Neural progenitor cell (in vitro differentiated cells): Measurements from ENCODE around the gene VPS13D.

Experiments used
- EZH2 ChIP-seq: fragments of 200-600 bp; sonication (generic); IDR thresholded peaks from 2 replicates; pipeline ENCODE4 v1.6.1; 2017; ENCODE audit warnings: antibody characterized with exemption, mild to moderate bottlenecking, moderate library complexity
- TF ChIP-seq, protein P1 (sequence below): fragments of 200-600 bp; sonication (generic); IDR thresholded peaks from 2 replicates; pipeline ENCODE4 v1.5.1; 2017; ENCODE audit warnings: antibody characterized with exemption, mild to moderate bottlenecking

DNA sequence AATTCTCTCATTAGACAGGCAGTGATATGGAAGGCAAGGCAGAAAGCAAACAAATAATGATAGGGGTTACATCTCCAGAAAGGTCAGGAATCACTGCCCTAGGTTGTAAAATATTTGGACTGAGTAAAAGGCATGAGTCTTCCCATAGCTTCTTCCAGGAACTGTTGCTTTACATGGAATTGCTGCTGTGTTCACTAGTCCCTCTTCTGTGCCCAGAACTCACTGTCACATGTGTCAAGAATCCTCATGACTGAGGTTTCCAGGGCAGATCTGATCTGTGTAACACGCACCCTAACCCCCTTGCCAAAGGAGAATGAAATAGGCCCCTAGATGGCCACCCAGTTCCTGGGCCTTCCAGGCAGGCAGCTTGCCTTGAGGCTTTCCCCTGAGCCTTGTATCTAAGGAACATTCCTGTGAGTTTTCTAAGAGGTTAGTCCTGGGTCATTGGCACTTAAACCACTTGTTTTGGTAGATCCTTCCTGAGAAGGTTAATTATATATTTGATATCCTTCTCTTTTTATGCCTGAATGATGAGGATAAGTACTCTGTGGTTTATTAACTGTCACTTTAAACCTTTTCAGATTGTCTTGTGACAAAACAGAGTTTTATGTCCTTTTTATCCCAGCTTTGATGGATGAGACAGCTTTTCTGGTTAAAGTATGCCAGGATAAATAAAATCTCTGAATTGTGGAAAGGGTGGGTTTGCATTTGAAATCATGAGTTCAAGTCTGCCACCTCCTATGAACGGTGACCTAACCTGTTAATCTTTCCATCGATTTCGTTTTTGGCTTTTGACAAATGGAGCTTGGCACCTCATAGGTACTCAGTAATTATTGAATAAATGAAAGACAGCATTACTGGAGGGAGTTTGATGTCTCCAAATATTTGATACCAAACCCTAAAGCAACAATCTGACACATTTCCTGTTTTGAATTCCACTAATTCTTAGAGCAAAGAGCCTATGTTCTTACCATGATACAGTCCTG, 224.9 kb downstream of the VPS13D start:
- TF ChIP-seq, protein P1, sequence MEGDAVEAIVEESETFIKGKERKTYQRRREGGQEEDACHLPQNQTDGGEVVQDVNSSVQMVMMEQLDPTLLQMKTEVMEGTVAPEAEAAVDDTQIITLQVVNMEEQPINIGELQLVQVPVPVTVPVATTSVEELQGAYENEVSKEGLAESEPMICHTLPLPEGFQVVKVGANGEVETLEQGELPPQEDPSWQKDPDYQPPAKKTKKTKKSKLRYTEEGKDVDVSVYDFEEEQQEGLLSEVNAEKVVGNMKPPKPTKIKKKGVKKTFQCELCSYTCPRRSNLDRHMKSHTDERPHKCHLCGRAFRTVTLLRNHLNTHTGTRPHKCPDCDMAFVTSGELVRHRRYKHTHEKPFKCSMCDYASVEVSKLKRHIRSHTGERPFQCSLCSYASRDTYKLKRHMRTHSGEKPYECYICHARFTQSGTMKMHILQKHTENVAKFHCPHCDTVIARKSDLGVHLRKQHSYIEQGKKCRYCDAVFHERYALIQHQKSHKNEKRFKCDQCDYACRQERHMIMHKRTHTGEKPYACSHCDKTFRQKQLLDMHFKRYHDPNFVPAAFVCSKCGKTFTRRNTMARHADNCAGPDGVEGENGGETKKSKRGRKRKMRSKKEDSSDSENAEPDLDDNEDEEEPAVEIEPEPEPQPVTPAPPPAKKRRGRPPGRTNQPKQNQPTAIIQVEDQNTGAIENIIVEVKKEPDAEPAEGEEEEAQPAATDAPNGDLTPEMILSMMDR = no peak
- TF ChIP-seq EZH2 = no peak
